OCI-LY7 (cell line): Measurements from ENCODE around the gene UBTD1. TPM values are rescaled to one million over a fixed set of nuclear protein-coding genes. Genes with fewer than 3 reads are reported as not detected.
"Not testable (repeated sequence)": the region's sequence is repeated elsewhere in the genome, so short reads cannot be mapped to it uniquely, and the experiment has no call there.

Source experiments
- BruUV-seq: library from RNA; stranded (reverse); fragments of 400-500 nt; replicated peaks from 2 replicates; lab custom pipeline; 2021; lab: Mats Ljungman, UMichigan
- CTCF ChIA-PET: fragments of 300-600 bp; sonication (Branson Sonifier 250); formaldehyde crosslinking; loops from one replicate; lab custom pipeline; 2022; ENCODE audit warnings: antibody characterized with exemption; ENCODE audit not compliant: unreplicated experiment; lab: Charles Lee
- POLR2A ChIA-PET: fragments of 300-600 bp; sonication (Branson Sonifier 250); formaldehyde crosslinking; loops from one replicate; lab custom pipeline; 2022; ENCODE audit warnings: antibody characterized with exemption; lab: Charles Lee
- DNase-seq: peaks from one replicate; pipeline ENCODE4 v3.0.0-alpha.2; 2015; ENCODE audit warnings: low spot score
- H2AFZ ChIP-seq: fragments of 200-600 bp; sonication (generic), shearing (Covaris generic); 2 replicates; pipeline ENCODE4 v1.6.1; 2014; ENCODE audit warnings: mild to moderate bottlenecking, antibody characterized with exemption, low read length, moderate library complexity
- H3K27ac ChIP-seq: fragments of 200-600 bp; sonication (generic); 2 replicates; pipeline ENCODE4 v1.5.1; 2014; ENCODE audit warnings: mixed run types, low read depth, mild to moderate bottlenecking, moderate library complexity, low read length, inconsistent platforms; ENCODE audit not compliant: poor library complexity, severe bottlenecking
- H3K36me3 ChIP-seq: fragments of 200-600 bp; sonication (generic); 2 replicates; pipeline ENCODE4 v1.6.1; 2014; ENCODE audit warnings: mild to moderate bottlenecking, antibody characterized with exemption, low read length, moderate library complexity, mixed read lengths; ENCODE audit not compliant: insufficient read depth
- H3K4me1 ChIP-seq: fragments of 200-600 bp; sonication (generic); 2 replicates; pipeline ENCODE4 v1.5.1; 2014; ENCODE audit warnings: mild to moderate bottlenecking, low read length; ENCODE audit not compliant: insufficient read depth, poor library complexity, severe bottlenecking
- H3K4me2 ChIP-seq: fragments of 200-600 bp; sonication (generic); 2 replicates; pipeline ENCODE4 v1.6.1; 2014; ENCODE audit warnings: mild to moderate bottlenecking, low read length
- H3K4me3 ChIP-seq: fragments of 200-600 bp; sonication (generic); 2 replicates; pipeline ENCODE4 v1.5.1; 2014; ENCODE audit warnings: mild to moderate bottlenecking, low read depth, low read length; ENCODE audit not compliant: poor library complexity, severe bottlenecking
- H3K79me2 ChIP-seq: fragments of 200-600 bp; sonication (generic); 2 replicates; pipeline ENCODE4 v1.6.1; 2016; ENCODE audit warnings: low read depth, mild to moderate bottlenecking, low read length, moderate library complexity, mixed read lengths; ENCODE audit not compliant: insufficient read depth
- H3K9me2 ChIP-seq: fragments of 200-600 bp; sonication (generic); 2 replicates; pipeline ENCODE4 v1.6.1; 2016; ENCODE audit warnings: mild to moderate bottlenecking, low read length, mixed read lengths; ENCODE audit not compliant: insufficient read depth
- H3K9me3 ChIP-seq: fragments of 200-600 bp; sonication (generic); 2 replicates; pipeline ENCODE4 v1.6.1; 2014; ENCODE audit warnings: mild to moderate bottlenecking, mixed run types, low read length, mixed read lengths
- H4K20me1 ChIP-seq: fragments of 200-600 bp; sonication (generic); 2 replicates; pipeline ENCODE4 v1.6.1; 2014; ENCODE audit warnings: mild to moderate bottlenecking, antibody characterized with exemption, low read length, moderate library complexity, mixed read lengths; ENCODE audit not compliant: insufficient read depth
- EZH2phosphoT487 ChIP-seq: fragments of 200-600 bp; sonication (generic); IDR thresholded peaks from 2 replicates; pipeline ENCODE4 v1.6.1; 2018; ENCODE audit warnings: low read depth, borderline replicate concordance, mild to moderate bottlenecking, mixed run types, antibody characterized with exemption, low read length, moderate library complexity, mixed read lengths
- intact Hi-C: fragments of 100-400 bp; cut with micrococcal nuclease; formaldehyde crosslinking; loops from one replicate; pipeline ENCODE4 v1.10.0; 2022; ENCODE audit not compliant: unreplicated experiment
- total RNA-seq, 2 experiments: library from RNA; depleted of rRNA in 1 of 2; stranded (reverse); fragments of >200 nt in 1 of 2; shearing (Covaris generic) in 1 of 2; gene quantifications; 2 replicates each; pipeline ENCODE4 v1.2.3, GENCODE V29; 2014 to 2022
- TF ChIP-seq, protein P1 (sequence below): fragments of 200-600 bp; sonication (generic); conservative IDR thresholded peaks from 2 replicates; pipeline ENCODE4 v1.5.1; 2014; ENCODE audit warnings: mild to moderate bottlenecking, antibody characterized with exemption, low read length, moderate library complexity, mixed read lengths

Gene UBTD1
- total RNA-seq, 2 experiments from 2014 or later: 1.4 to 2.2 TPM

DNA sequence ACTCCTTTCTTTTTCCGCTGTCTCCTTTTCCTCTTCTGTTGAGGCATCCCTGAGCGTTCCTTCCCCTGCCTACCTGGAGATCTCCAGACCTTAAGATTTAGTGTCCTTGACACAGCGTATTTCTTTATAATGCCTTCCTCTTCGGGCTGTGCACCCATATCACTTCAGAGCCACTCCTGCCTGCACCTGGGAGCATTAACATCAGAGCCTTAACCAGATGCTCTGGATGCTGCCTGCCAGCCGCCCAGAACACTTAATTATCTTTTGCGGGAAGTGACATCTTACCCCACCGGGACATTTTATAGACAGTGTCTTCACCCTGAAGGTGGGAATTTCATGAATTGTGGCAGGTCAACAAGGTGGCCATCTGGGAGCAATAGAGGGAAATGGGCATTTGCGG is 24.2 kb downstream of the UBTD1 start:
- H4K20me1 ChIP-seq: no peaks in the 10 kb centered on the region
- CTCF ChIA-PET: no interaction called here
- intact Hi-C loops: no loop called here

DNA sequence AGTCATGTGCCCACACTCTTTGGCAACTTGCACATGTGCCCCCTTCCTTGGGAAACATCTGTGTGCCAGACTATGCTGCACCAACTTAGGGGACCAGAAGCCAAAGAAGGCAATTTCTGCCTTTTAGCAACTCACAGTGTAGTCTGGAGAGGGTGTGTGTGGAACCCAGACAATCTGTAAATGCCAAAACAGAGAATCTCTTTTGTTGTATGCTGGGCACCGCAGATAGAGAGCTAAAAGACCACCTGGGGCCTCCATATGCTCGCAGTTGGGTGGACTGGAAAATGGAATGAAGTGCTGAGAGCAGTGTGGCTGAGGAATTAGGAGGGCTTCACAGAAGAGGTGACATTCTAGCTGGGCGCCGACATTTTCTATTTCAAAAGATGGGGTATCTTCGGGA is 26.4 kb downstream of the UBTD1 start:
- BruUV-seq: no TSS peak
- intact Hi-C loops: no loop called here

More for the DNA sequence above, 24.2 kb downstream of the UBTD1 start:
- no peaks in the 10 kb centered on the region for H3K36me3 ChIP-seq
- no peak overlapping the region for H2AFZ ChIP-seq
- TF ChIP-seq EZH2phosphoT487: no peak
- TF ChIP-seq, protein P1, sequence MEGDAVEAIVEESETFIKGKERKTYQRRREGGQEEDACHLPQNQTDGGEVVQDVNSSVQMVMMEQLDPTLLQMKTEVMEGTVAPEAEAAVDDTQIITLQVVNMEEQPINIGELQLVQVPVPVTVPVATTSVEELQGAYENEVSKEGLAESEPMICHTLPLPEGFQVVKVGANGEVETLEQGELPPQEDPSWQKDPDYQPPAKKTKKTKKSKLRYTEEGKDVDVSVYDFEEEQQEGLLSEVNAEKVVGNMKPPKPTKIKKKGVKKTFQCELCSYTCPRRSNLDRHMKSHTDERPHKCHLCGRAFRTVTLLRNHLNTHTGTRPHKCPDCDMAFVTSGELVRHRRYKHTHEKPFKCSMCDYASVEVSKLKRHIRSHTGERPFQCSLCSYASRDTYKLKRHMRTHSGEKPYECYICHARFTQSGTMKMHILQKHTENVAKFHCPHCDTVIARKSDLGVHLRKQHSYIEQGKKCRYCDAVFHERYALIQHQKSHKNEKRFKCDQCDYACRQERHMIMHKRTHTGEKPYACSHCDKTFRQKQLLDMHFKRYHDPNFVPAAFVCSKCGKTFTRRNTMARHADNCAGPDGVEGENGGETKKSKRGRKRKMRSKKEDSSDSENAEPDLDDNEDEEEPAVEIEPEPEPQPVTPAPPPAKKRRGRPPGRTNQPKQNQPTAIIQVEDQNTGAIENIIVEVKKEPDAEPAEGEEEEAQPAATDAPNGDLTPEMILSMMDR: no peak
- DNase-seq: no peak
- H3K9me3 ChIP-seq: no peaks in the 10 kb centered on the region
- POLR2A ChIA-PET: no interaction called here
- no TSS peak for BruUV-seq
- H3K9me2 ChIP-seq: no peaks in the 10 kb centered on the region
- no peak overlapping the region for H3K4me2 ChIP-seq
- no peaks in the 10 kb centered on the region for H3K79me2 ChIP-seq
- no peak overlapping the region for H3K4me3 ChIP-seq
- H3K27ac ChIP-seq: no peak overlapping the region
- H3K4me1 ChIP-seq: no peaks in the 10 kb centered on the region

DNA sequence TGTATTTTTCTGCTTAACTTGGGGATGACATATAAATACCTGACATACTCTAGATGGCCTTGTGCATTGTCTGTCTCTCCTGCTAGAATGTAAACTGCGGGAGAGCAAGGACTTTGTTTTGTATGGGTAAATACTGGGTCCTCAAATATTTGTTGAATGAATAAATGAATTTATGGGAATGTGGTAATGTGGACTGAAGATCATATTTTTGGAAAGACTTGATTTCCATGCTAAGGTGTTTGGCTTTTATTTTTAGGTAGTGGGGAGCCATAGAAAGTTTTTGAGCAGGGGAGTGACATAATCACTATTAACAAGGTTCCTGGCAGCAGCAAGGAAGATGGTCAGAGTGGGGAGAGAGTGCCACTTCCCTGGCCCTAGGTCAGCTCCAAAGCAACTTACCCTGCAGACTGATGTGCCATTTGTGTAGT is 27.0 kb downstream of the UBTD1 start:
- Histone ChIP-seq H3K79me2 (no peaks in the 10 kb centered on the region), H3K4me1 (no peaks in the 10 kb centered on the region), H4K20me1 (no peaks in the 10 kb centered on the region), H3K27ac (no peak overlapping the region), H2AFZ (no peak overlapping the region), H3K9me2 (no peaks in the 10 kb centered on the region), H3K4me2 (no peak overlapping the region), H3K9me3 (no peaks in the 10 kb centered on the region), H3K4me3 (no peak overlapping the region), H3K36me3 (no peaks in the 10 kb centered on the region)
- intact Hi-C loops: no loop called here
- TF ChIP-seq EZH2phosphoT487: no peak
- TF ChIP-seq, protein P1: no peak
- no peak for DNase-seq
- ChIA-PET CTCF (no interaction called here), POLR2A (no interaction called here)
- no TSS peak for BruUV-seq

More for the DNA sequence above, 26.4 kb downstream of the UBTD1 start:
- ChIA-PET POLR2A (no interaction called here), CTCF (no interaction called here)
- Histone ChIP-seq H2AFZ (no peak overlapping the region), H3K9me3 (no peaks in the 10 kb centered on the region), H3K9me2 (no peaks in the 10 kb centered on the region), H3K79me2 (no peaks in the 10 kb centered on the region), H3K4me3 (no peak overlapping the region), H3K36me3 (no peaks in the 10 kb centered on the region), H3K4me1 (no peaks in the 10 kb centered on the region), H3K4me2 (no peak overlapping the region), H3K27ac (no peak overlapping the region), H4K20me1 (no peaks in the 10 kb centered on the region)
- no peak for DNase-seq
- TF ChIP-seq, protein P1: no peak
- TF ChIP-seq EZH2phosphoT487: no peak

DNA sequence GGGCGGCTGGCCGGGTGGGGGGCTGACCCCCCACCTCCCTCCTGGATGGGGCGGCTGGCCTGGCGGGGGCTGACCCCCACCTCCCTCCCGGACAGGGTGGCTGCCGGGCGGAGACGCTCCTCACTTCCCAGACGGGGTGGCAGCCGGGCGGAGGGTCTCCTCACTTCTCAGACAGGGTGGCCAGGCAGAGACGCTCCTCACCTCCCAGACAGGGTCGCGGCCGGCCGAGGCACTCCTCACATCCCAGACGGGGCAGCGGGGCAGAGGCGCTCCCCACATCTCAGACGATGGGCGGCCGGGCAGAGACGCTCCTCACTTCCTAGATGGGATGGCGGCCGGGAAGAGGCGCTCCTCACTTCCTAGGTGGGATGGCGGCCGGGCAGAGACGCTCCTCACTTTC is 30.2 kb downstream of the UBTD1 start:
- H3K4me1 ChIP-seq, CTCF ChIA-PET, H2AFZ ChIP-seq, H3K9me2 ChIP-seq, H3K27ac ChIP-seq, H3K79me2 ChIP-seq, intact Hi-C loops, H4K20me1 ChIP-seq, DNase-seq, BruUV-seq, H3K9me3 ChIP-seq, H3K4me2 ChIP-seq, POLR2A ChIA-PET, H3K36me3 ChIP-seq, H3K4me3 ChIP-seq: not testable (repeated sequence)
